ENCODE data around the gene TIMM23.

GRCh38 chr10:46014206-46014605, 41.9 kb downstream of the TIMM23 start:
- TF ChIP-seq CTCF (conservative IDR thresholded peaks at IDR 0.05 in 1 of 2, IDR thresholded peaks at IDR 0.05 in 1 of 2; ENCODE audit: extremely low read depth in 1 of 2, insufficient read depth in 1 of 2, low read depth in 1 of 2, low read length in 2 of 2) (no peak), EZH2 (IDR thresholded peaks at IDR 0.05; ENCODE audit: borderline replicate concordance, low read length) (no peak)

Data from mammary epithelial cell (primary cell).